Tibial nerve (tissue), 4 donors: ENCODE results near the gene SLC16A12. TPM values are rescaled to one million over a fixed set of nuclear protein-coding genes. Genes with fewer than 3 reads are reported as not detected.

ENCODE experiments used
- DNase-seq, 2 donors: peaks; one replicate each; pipeline ENCODE4 v3.0.0-alpha.2; 2019; ENCODE audit warnings: low spot score in 2 of 2
- H3K27ac ChIP-seq, 4 donors: fragments of 200-600 bp; sonication (generic) in 3 of 4; one replicate each; pipeline ENCODE4 v1.5.1; 2017 to 2019; ENCODE audit warnings: mild to moderate bottlenecking in 1 of 4
- H3K27me3 ChIP-seq, 2 donors: fragments of 200-600 bp; sonication (generic) in 1 of 2; one replicate each; pipeline versions ENCODE4 v1.5.1 to v1.6.0; 2017 to 2019
- H3K36me3 ChIP-seq, 3 donors: fragments of 200-600 bp; sonication (generic); one replicate each; pipeline ENCODE4 v1.5.1; 2018 to 2019
- H3K4me1 ChIP-seq, 4 donors: fragments of 200-600 bp; sonication (generic) in 3 of 4; one replicate each; pipeline ENCODE4 v1.5.1; 2017 to 2019
- H3K4me3 ChIP-seq, 4 donors: fragments of 200-600 bp; sonication (generic) in 3 of 4; one replicate each; pipeline ENCODE4 v1.5.1; 2017 to 2019; ENCODE audit warnings: mild to moderate bottlenecking in 1 of 4, moderate library complexity in 1 of 4
- H3K9me3 ChIP-seq, 4 donors: fragments of 200-600 bp; sonication (generic) in 3 of 4; one replicate each; pipeline ENCODE4 v1.5.1; 2017 to 2019
- EP300 ChIP-seq, 2 donors: sonication (generic); formaldehyde crosslinking; IDR thresholded peaks; one replicate each; pipeline ENCODE4 v1.6.1; 2017; ENCODE audit warnings: antibody characterized with exemption in 2 of 2, mild to moderate bottlenecking in 1 of 2
- POLR2A ChIP-seq, 2 donors: fragments of 450-650 bp; IDR thresholded peaks; one replicate each; pipeline ENCODE4 v1.6.1; 2017; ENCODE audit warnings: antibody characterized with exemption in 2 of 2, mild to moderate bottlenecking in 2 of 2, moderate library complexity in 2 of 2
- WGBS, 2 donors: methylation state at CpG; one replicate each; pipeline ENCODE4 v1.1.5; 2018; 5-methylcytosine and 5-hydroxymethylcytosine counted together
- total RNA-seq, 4 donors: library from RNA; depleted of rRNA; stranded (reverse); fragments of >200 nt; gene quantifications; one replicate each; pipeline ENCODE4 v1.1.0, GENCODE V29; 2016
- TF ChIP-seq, protein P1 (sequence below), 5 experiments: fragments of 200-600 bp in 3 of 5; fragments of 450-650 bp in 2 of 5; sonication (generic) in 3 of 5; IDR thresholded peaks; one replicate each; pipeline ENCODE4 v1.5.1; 2016 to 2019; ENCODE audit warnings: antibody characterized with exemption in 5 of 5, mild to moderate bottlenecking in 3 of 5, moderate library complexity in 2 of 5

Gene SLC16A12
- total RNA-seq, 4 donors from 2014 or later = 25.8 to 45.4 (median 42.8) TPM

DNA sequence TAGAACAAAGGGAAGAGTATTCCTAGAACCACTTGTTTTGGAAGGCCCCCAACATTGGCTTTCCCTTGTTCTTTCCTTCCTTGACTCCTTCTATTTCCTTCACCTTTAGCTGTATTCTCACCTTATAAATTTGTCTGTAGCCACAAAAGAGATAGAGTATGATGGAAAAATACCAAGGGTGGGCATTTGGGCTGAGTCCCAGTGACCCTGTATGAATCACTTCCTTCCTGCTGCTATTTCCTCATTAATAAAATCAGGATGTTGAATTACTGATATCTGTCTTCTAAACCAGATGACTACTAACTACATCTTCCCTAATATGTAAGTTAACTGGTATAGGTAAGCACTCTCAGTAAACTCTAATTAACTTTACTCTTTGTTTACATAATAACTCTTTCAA is 65.9 kb downstream of the SLC16A12 start:
- no peak for DNase-seq
- peaks cover 0 to 37% (median under 1%) of the 10 kb centered on the region in 4 donors for H3K4me1 ChIP-seq
- no peak overlapping the region for H3K27ac ChIP-seq
- H3K4me3 ChIP-seq = no peak overlapping the region
- TF ChIP-seq, protein P1, sequence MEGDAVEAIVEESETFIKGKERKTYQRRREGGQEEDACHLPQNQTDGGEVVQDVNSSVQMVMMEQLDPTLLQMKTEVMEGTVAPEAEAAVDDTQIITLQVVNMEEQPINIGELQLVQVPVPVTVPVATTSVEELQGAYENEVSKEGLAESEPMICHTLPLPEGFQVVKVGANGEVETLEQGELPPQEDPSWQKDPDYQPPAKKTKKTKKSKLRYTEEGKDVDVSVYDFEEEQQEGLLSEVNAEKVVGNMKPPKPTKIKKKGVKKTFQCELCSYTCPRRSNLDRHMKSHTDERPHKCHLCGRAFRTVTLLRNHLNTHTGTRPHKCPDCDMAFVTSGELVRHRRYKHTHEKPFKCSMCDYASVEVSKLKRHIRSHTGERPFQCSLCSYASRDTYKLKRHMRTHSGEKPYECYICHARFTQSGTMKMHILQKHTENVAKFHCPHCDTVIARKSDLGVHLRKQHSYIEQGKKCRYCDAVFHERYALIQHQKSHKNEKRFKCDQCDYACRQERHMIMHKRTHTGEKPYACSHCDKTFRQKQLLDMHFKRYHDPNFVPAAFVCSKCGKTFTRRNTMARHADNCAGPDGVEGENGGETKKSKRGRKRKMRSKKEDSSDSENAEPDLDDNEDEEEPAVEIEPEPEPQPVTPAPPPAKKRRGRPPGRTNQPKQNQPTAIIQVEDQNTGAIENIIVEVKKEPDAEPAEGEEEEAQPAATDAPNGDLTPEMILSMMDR (IDR thresholded peaks at IDR 0.05) = no peak
- TF ChIP-seq POLR2A (IDR thresholded peaks at IDR 0.05) (no peak), EP300 (IDR thresholded peaks at IDR 0.05) (no peak)
- no peaks in the 10 kb centered on the region for H3K36me3 ChIP-seq
- no peaks in the 10 kb centered on the region for H3K27me3 ChIP-seq
- H3K9me3 ChIP-seq = no peaks in the 10 kb centered on the region

DNA sequence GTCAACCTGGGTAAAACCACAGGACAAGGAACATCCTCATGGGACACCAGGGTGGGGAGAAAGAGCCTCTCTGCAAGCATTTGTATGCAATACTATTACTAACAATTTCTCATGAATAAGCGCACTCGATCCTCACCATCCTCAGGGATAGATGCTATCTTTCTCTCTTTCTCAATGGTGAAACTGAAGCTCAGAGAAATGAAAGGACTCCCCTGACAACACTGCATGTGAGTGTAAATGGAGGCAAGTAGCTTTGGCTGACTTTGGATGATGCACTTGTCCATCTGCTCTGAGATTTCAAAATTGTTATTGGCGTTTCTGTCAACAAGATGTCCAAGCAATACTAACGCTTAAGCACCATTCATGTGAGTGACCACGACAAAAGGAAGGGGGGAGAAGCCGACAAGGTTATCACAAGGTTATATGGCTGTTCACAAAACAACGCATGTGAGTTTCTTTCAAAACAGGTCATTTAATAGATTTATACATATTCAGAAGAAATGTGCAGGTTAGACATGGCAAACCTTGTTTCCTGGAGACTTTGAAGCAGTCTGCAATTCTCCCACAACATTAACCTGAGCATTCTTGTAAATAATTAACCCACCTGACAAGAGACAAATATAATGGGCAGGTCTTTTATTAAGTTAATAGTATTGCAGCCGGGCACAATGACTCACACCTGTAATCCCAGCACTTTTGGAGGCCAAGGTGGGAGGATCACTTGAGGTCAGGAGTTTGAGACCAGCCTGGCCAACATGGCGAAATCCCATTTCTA is 67.0 kb downstream of the SLC16A12 start:
- Histone ChIP-seq H3K36me3 (no peaks in the 10 kb centered on the region), H3K27me3 (no peaks in the 10 kb centered on the region), H3K27ac (no peak overlapping the region), H3K4me3 (no peak overlapping the region), H3K4me1 (peaks cover 0 to 35% (median 0%) of the 10 kb centered on the region in 4 donors), H3K9me3 (no peaks in the 10 kb centered on the region)
- DNase-seq = no peak
- WGBS, 2 donors = 86 to 93% methylated on average over 9 of the region's 9 CpGs
- TF ChIP-seq EP300 (IDR thresholded peaks at IDR 0.05) = no peak
- TF ChIP-seq, protein P1 (IDR thresholded peaks at IDR 0.05) = no peak

DNA sequence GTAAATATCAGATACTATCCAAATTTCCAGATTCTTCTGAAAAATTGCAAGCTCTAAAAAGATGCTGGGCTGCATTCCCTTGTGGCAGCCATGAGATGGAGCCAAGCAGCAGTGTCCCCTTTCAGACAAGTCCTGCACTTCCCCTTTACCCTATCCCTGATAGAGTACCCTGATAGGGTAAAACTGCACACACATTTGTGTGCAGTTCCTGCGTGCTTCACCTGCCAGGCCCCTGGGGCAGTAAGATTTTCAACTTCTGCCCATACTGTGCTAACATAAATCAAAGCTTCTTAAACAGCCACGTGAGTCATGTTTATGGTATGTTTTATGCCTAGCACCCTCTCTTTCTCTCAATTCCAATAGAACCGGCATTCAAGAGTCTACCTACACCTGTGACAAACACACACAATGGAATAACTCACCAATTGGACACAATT is 68.8 kb downstream of the SLC16A12 start:
- Histone ChIP-seq H3K4me3 (no peak overlapping the region), H3K27me3 (no peaks in the 10 kb centered on the region), H3K9me3 (no peaks in the 10 kb centered on the region), H3K4me1 (peaks cover 0 to 35% (median 0%) of the 10 kb centered on the region in 4 donors), H3K27ac (no peak overlapping the region), H3K36me3 (no peaks in the 10 kb centered on the region)
- DNase-seq = no peak
- TF ChIP-seq EP300 (IDR thresholded peaks at IDR 0.05) = no peak
- no peak for TF ChIP-seq POLR2A (IDR thresholded peaks at IDR 0.05)
- TF ChIP-seq, protein P1 (IDR thresholded peaks at IDR 0.05) = peak; percentile 31 to 55 (median 35)
- 37 to 40% methylated on average over 3 of the region's 3 CpGs for WGBS, 2 donors

DNA sequence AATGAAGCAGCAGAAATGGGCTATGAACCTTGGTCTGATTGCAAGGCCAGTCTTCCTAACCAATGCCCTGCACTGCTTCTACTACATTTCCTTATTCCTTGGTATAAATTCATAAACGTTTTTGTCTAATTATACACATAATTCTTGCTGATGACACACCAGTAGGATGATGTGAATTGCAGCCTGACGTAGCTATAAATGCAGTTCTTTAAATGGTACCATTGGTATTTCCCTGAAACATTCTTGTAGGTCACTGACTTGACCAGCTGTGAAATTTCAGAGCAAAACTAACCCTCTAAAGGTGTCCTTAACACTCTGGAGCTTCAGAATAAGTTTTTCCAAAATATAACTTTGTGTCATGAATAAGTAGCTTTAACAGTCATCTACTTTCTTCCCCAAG is 70.2 kb downstream of the SLC16A12 start:
- Histone ChIP-seq H3K27ac (no peak overlapping the region), H3K36me3 (no peaks in the 10 kb centered on the region), H3K4me3 (no peak overlapping the region), H3K4me1 (peaks cover 0 to 23% (median 0%) of the 10 kb centered on the region in 4 donors), H3K27me3 (no peaks in the 10 kb centered on the region), H3K9me3 (no peaks in the 10 kb centered on the region)
- WGBS, 2 donors = 44 to 64% methylated on average over 2 of the region's 2 CpGs
- no peak for DNase-seq
- TF ChIP-seq POLR2A (IDR thresholded peaks at IDR 0.05) (no peak), EP300 (IDR thresholded peaks at IDR 0.05) (no peak)
- TF ChIP-seq, protein P1 (IDR thresholded peaks at IDR 0.05) = no peak

DNA sequence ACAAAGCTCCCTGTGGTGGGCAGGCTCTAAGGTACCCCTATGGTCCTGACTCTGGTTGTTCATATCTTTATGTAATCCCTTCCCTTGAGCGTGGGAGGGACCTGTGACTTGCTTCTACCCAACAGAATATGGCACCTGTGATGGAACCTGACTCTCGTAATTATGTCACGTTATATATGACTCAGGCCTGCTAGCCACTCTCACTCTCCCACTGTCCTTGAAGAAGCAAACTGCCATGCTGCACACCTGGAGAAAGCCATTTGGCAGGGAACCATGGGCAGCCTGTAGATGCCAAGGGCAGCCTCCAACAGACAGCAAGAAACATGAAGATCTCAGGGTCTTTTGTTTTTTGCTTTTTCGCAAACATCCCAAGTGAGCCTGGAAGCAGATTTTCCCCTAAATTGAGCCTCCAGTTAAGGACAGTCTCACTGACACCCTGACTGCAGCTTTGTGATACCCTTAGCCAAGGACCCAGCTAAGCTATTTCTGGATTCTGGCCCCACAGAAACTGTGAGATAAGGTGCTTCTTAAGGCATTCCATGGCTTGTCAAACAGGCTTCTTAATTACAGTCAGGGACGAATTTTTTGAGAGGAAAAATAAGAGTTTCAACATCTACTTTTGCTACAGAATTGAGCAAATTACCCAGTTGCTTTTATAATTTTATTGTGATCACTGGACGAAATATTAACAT is 71.4 kb downstream of the SLC16A12 start:
- WGBS, 2 donors = 93 to 96% methylated on average over 6 of the region's 6 CpGs
- Histone ChIP-seq H3K36me3 (no peaks in the 10 kb centered on the region), H3K27me3 (no peaks in the 10 kb centered on the region), H3K9me3 (no peaks in the 10 kb centered on the region), H3K4me3 (no peak overlapping the region), H3K27ac (no peak overlapping the region), H3K4me1 (peaks cover 0 to 11% (median 0%) of the 10 kb centered on the region in 4 donors)
- DNase-seq = no peak
- TF ChIP-seq POLR2A (IDR thresholded peaks at IDR 0.05) = no peak
- no peak for TF ChIP-seq EP300 (IDR thresholded peaks at IDR 0.05)
- TF ChIP-seq, protein P1 (IDR thresholded peaks at IDR 0.05) = no peak
